Endothelial cell of umbilical vein (primary cell): ENCODE measurements around the gene KRT32.

Experiments used
- CTCF ChIP-seq, 2 donors: IDR thresholded peaks; 1 replicate in 1 of 2; 2 replicates in 1 of 2; pipeline ENCODE4 v1.5.1; 2011; ENCODE audit warnings: low read length in 2 of 2, mild to moderate bottlenecking in 2 of 2, moderate library complexity in 2 of 2, control low read depth in 1 of 2, inconsistent platforms in 1 of 2, low read depth in 1 of 2; ENCODE audit not compliant: insufficient read depth in 1 of 2; ENCODE audit errors: extremely low read depth in 1 of 2
- EZH2 ChIP-seq: IDR thresholded peaks from 2 replicates; pipeline ENCODE4 v1.6.1; 2012; ENCODE audit warnings: borderline replicate concordance, low read depth, mild to moderate bottlenecking, moderate library complexity, low read length, inconsistent platforms; ENCODE audit not compliant: severe bottlenecking
- FOS ChIP-seq: IDR thresholded peaks from 2 replicates; pipeline ENCODE4 v1.6.1; 2011; ENCODE audit warnings: mild to moderate bottlenecking, low read length, moderate library complexity, borderline replicate concordance; ENCODE audit not compliant: insufficient read depth
- GATA2 ChIP-seq: IDR thresholded peaks from 2 replicates; pipeline ENCODE4 v1.7.0; 2011; ENCODE audit warnings: low read depth, mild to moderate bottlenecking, moderate library complexity, mixed read lengths, low read length; ENCODE audit not compliant: insufficient read length, insufficient read depth
- JUN ChIP-seq: IDR thresholded peaks from 2 replicates; pipeline ENCODE4 v1.6.1; 2011; ENCODE audit warnings: borderline replicate concordance, low read depth; ENCODE audit not compliant: insufficient read length, insufficient read depth
- MAX ChIP-seq: IDR thresholded peaks from 2 replicates; pipeline ENCODE4 v1.6.1; 2011; ENCODE audit not compliant: insufficient read depth, insufficient read length
- MYC ChIP-seq: IDR thresholded peaks from one replicate; pipeline ENCODE4 v1.6.1; 2011; ENCODE audit warnings: mild to moderate bottlenecking, low read depth, low read length
- POLR2A ChIP-seq: IDR thresholded peaks from 2 replicates; pipeline ENCODE4 v1.6.1; 2012; ENCODE audit warnings: low read depth, mild to moderate bottlenecking, control low read depth, low read length
- POLR2AphosphoS5 ChIP-seq: IDR thresholded peaks from 2 replicates; pipeline ENCODE4 v1.6.1; 2012; ENCODE audit warnings: low read depth, mild to moderate bottlenecking, control low read depth, low read length, moderate library complexity; ENCODE audit not compliant: insufficient read depth

GRCh38 chr17:41475421-41475820, 8.2 kb upstream of the KRT32 start:
- no peak for TF ChIP-seq CTCF (IDR thresholded peaks at IDR 0.05; ENCODE audit: extremely low read depth in 1 of 2, insufficient read depth in 1 of 2, low read depth in 1 of 2, low read length in 2 of 2)
- no peak for TF ChIP-seq POLR2A
- no peak for TF ChIP-seq EZH2
- no peak for TF ChIP-seq MAX
- TF ChIP-seq FOS: no peak
- no peak for TF ChIP-seq POLR2AphosphoS5
- TF ChIP-seq MYC: no peak
- TF ChIP-seq JUN: no peak
- TF ChIP-seq GATA2: no peak
